Measurements from ENCODE around the gene FARP2. TPM values are rescaled to one million over a fixed set of nuclear protein-coding genes. Genes with fewer than 3 reads are reported as not detected.

Gene FARP2
- total and polyA plus RNA-seq, 4 donors = 5.8 to 30.9 (median 14.3) TPM

DNA sequence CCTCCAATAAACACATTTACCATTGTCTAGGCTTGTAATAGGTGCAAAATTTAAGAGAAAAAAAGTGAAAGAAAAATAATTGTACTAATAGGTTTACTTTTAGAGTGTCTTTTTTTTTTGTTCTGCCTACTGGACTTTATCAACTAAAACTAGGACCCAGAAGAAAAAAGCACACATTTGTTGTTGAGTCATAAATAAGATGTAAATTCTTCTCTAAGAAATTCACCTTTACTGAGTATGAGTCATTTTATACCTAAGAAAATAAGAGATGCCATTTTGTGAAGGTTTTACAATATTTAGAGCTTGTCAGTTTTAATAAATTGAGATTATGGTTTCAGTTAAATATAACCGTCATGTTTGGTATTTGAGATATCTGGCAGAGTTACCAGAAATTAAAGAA, 19.2 kb downstream of the FARP2 start:
- no peaks in the 10 kb centered on the region for H3K9me3 ChIP-seq (ENCODE audit: control insufficient read depth in 4 of 4, low read length in 3 of 4)
- no peak overlapping the region for H3K9ac ChIP-seq (ENCODE audit: low read depth in 1 of 2, low read length in 2 of 2)
- H3K4me1 ChIP-seq (ENCODE audit: control insufficient read depth in 4 of 4, insufficient read depth in 4 of 4, low read length in 3 of 4) = peaks cover 5 to 31% (median 17%) of the 10 kb centered on the region in 4 donors
- TF ChIP-seq NR2F2 (IDR thresholded peaks at IDR 0.05) (no peak), RAD21 (IDR thresholded peaks at IDR 0.05) (no peak), ATF3 (IDR thresholded peaks at IDR 0.05) (no peak), HNF4A (conservative IDR thresholded peaks at IDR 0.05) (no peak), GABPA (IDR thresholded peaks at IDR 0.05 in 1 of 2, conservative IDR thresholded peaks at IDR 0.05 in 1 of 2) (no peak), RXRA (IDR thresholded peaks at IDR 0.05) (no peak), YY1 (IDR thresholded peaks at IDR 0.05) (no peak), JUND (IDR thresholded peaks at IDR 0.05) (no peak), HNF4G (IDR thresholded peaks at IDR 0.05) (no peak)
- TF ChIP-seq, protein P1, sequence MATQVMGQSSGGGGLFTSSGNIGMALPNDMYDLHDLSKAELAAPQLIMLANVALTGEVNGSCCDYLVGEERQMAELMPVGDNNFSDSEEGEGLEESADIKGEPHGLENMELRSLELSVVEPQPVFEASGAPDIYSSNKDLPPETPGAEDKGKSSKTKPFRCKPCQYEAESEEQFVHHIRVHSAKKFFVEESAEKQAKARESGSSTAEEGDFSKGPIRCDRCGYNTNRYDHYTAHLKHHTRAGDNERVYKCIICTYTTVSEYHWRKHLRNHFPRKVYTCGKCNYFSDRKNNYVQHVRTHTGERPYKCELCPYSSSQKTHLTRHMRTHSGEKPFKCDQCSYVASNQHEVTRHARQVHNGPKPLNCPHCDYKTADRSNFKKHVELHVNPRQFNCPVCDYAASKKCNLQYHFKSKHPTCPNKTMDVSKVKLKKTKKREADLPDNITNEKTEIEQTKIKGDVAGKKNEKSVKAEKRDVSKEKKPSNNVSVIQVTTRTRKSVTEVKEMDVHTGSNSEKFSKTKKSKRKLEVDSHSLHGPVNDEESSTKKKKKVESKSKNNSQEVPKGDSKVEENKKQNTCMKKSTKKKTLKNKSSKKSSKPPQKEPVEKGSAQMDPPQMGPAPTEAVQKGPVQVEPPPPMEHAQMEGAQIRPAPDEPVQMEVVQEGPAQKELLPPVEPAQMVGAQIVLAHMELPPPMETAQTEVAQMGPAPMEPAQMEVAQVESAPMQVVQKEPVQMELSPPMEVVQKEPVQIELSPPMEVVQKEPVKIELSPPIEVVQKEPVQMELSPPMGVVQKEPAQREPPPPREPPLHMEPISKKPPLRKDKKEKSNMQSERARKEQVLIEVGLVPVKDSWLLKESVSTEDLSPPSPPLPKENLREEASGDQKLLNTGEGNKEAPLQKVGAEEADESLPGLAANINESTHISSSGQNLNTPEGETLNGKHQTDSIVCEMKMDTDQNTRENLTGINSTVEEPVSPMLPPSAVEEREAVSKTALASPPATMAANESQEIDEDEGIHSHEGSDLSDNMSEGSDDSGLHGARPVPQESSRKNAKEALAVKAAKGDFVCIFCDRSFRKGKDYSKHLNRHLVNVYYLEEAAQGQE (IDR thresholded peaks at IDR 0.05) = no peak
- H3K4me3 ChIP-seq (ENCODE audit: low read depth in 1 of 3, low read length in 3 of 3) = no peak overlapping the region
- no peak for DNase-seq (ENCODE audit: low spot score)
- H3K27ac ChIP-seq (ENCODE audit: low read depth in 1 of 2, low read length in 2 of 2) = no peak overlapping the region
- 92% methylated on average over 1 of the region's 1 CpG for WGBS
- H3K27me3 ChIP-seq (ENCODE audit: control insufficient read depth in 4 of 4, insufficient read depth in 4 of 4, low read length in 3 of 4) = no peaks in the 10 kb centered on the region
- peaks cover 0 to 8% (median 4%) of the 10 kb centered on the region in 4 donors for H3K36me3 ChIP-seq (ENCODE audit: control insufficient read depth in 4 of 4, insufficient read depth in 3 of 4, low read depth in 1 of 4, low read length in 3 of 4)

DNA sequence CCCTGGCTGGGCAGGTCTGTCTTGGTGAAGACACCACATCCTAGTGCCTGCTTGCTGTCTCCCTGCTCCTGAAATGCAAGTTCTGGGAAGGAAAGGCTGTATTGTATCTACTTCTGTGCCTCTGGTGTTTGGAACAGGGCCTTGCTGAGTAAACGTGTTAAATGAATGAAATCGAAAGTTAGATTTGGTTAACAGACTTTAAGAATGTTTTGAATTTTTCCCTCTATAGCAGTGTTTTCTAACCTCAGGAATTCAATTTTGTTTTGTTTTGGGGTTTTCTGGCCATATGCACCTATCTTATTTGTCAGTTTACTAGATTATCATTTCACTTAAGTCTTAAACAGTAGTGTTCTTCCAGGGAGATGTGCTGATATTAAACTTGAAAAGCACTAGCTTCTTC, 20.7 kb downstream of the FARP2 start:
- Histone ChIP-seq H3K36me3 (ENCODE audit: control insufficient read depth in 4 of 4, insufficient read depth in 3 of 4, low read depth in 1 of 4, low read length in 3 of 4) (peaks cover 0 to 8% (median 4%) of the 10 kb centered on the region in 4 donors), H3K9me3 (ENCODE audit: control insufficient read depth in 4 of 4, low read length in 3 of 4) (no peaks in the 10 kb centered on the region), H3K9ac (ENCODE audit: low read depth in 1 of 2, low read length in 2 of 2) (no peak overlapping the region), H3K27me3 (ENCODE audit: control insufficient read depth in 4 of 4, insufficient read depth in 4 of 4, low read length in 3 of 4) (no peaks in the 10 kb centered on the region), H3K4me1 (ENCODE audit: control insufficient read depth in 4 of 4, insufficient read depth in 4 of 4, low read length in 3 of 4) (peaks cover 5 to 31% (median 17%) of the 10 kb centered on the region in 4 donors), H3K27ac (ENCODE audit: low read depth in 1 of 2, low read length in 2 of 2) (no peak overlapping the region), H3K4me3 (ENCODE audit: low read depth in 1 of 3, low read length in 3 of 3) (no peak overlapping the region)
- 49% methylated on average over 2 of the region's 2 CpGs for WGBS
- no peak for DNase-seq (ENCODE audit: low spot score)
- TF ChIP-seq GABPA (IDR thresholded peaks at IDR 0.05 in 1 of 2, conservative IDR thresholded peaks at IDR 0.05 in 1 of 2) (no peak), RXRA (IDR thresholded peaks at IDR 0.05) (no peak), MAX (IDR thresholded peaks at IDR 0.05) (no peak), FOXA1 (IDR thresholded peaks at IDR 0.05) (no peak)

DNA sequence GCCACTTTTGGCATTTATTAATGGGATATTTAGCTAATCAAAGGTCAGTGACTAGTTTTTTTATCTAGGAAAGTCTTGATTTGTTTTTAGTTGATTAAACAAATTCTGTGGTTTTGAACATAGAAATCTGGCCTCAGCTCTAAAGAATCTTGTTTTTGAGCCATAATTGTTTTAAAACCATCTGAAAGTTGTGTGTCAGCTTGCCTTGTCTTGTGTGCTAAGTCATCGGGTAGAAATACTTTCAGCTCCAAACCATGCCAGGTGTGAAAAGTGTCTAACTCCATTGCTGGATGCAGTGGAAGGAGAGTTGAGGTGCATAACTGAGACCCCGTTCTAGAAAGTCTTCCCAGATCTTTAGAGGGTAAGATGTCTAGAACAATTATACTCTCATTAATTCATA, 22.7 kb downstream of the FARP2 start:
- no peaks in the 10 kb centered on the region for H3K9me3 ChIP-seq (ENCODE audit: control insufficient read depth in 4 of 4, low read length in 3 of 4)
- peaks cover 5 to 28% (median 17%) of the 10 kb centered on the region in 4 donors for H3K4me1 ChIP-seq (ENCODE audit: control insufficient read depth in 4 of 4, insufficient read depth in 4 of 4, low read length in 3 of 4)
- TF ChIP-seq EGR1 (IDR thresholded peaks at IDR 0.05; ENCODE audit: low read depth in 2 of 2) = no peak
- peaks cover 0 to 11% (median 7%) of the 10 kb centered on the region in 4 donors for H3K36me3 ChIP-seq (ENCODE audit: control insufficient read depth in 4 of 4, insufficient read depth in 3 of 4, low read depth in 1 of 4, low read length in 3 of 4)
- H3K4me3 ChIP-seq (ENCODE audit: low read depth in 1 of 3, low read length in 3 of 3) = no peak overlapping the region
- no peak overlapping the region for H3K9ac ChIP-seq (ENCODE audit: low read depth in 1 of 2, low read length in 2 of 2)
- 70% methylated on average over 2 of the region's 2 CpGs for WGBS
- no peak for DNase-seq (ENCODE audit: low spot score)
- no peaks in the 10 kb centered on the region for H3K27me3 ChIP-seq (ENCODE audit: control insufficient read depth in 4 of 4, insufficient read depth in 4 of 4, low read length in 3 of 4)
- H3K27ac ChIP-seq (ENCODE audit: low read depth in 1 of 2, low read length in 2 of 2) = no peak overlapping the region

Measured in liver (tissue), 9 donors.